ENCODE data around the gene KHDRBS1.
A peak's percentile ranks its signal among the peaks of the same experiment; 100 is the strongest.

KHDRBS1 gene

DNA sequence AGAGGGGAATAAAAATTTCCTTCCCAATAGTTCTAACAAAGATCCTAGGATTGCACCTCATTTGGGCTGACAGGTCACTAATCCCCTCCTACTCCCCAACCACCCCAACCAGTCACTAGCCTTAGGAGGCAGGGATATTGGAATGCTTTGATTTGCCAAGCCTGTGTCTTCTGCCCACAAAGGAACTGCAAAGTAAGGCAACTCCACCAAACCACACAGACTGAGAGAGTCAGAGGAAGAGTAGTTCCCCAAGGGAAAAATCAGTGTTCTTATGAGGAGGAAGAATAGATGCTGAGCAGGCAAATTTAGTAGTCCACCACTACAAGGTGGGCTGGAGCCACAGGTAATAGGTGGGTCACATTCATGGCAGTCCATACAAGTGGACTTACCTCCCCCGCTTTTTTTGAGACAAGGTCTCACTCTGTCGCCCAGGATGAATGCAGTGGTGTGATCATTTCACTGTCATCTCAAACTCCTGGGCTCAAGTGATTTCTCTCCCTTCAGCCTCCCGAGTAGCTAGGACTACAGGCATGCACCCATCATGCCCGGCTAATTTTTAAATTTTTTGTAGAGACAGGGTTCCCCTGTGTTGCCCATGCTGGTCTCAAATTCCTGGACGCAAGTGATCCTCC is 55.4 kb downstream of the KHDRBS1 start:
- H2AFZ ChIP-seq (ENCODE audit: low read length): no peak overlapping the region
- TF ChIP-seq EZH2phosphoT487 (IDR thresholded peaks at IDR 0.05; ENCODE audit: low read length) (no peak), EZH2 (optimal IDR thresholded peaks at IDR 0.05; ENCODE audit: low read depth, low read length) (no peak)
- no peaks in the 10 kb centered on the region for H3K9me2 ChIP-seq (replicated peaks; ENCODE audit: insufficient read depth, low read length)
- peaks cover 21% of the 10 kb centered on the region for H3K4me1 ChIP-seq (ENCODE audit: low read length)
- no peaks in the 10 kb centered on the region for H3K9me3 ChIP-seq (replicated peaks; ENCODE audit: insufficient read depth, low read length)
- H3F3A ChIP-seq (ENCODE audit: insufficient read depth, low read length): peaks cover 19% of the 10 kb centered on the region
- H3K79me2 ChIP-seq (ENCODE audit: low read length): peaks cover 10% of the 10 kb centered on the region
- H4K20me1 ChIP-seq (ENCODE audit: insufficient read depth, low read length): no peaks in the 10 kb centered on the region
- no peaks in the 10 kb centered on the region for H3K36me3 ChIP-seq (replicated peaks; ENCODE audit: insufficient read depth, low read length)
- no peak overlapping the region for H3K4me2 ChIP-seq (ENCODE audit: low read depth, low read length)
- DNase-seq: no peak
- no peak overlapping the region for H3K9ac ChIP-seq (ENCODE audit: low read length)
- no peak overlapping the region for H3K27ac ChIP-seq (ENCODE audit: low read length)
- H3K4me3 ChIP-seq (ENCODE audit: low read length): no peak overlapping the region
- H3K27me3 ChIP-seq (replicated peaks; ENCODE audit: insufficient read depth, low read length): no peaks in the 10 kb centered on the region

DNA sequence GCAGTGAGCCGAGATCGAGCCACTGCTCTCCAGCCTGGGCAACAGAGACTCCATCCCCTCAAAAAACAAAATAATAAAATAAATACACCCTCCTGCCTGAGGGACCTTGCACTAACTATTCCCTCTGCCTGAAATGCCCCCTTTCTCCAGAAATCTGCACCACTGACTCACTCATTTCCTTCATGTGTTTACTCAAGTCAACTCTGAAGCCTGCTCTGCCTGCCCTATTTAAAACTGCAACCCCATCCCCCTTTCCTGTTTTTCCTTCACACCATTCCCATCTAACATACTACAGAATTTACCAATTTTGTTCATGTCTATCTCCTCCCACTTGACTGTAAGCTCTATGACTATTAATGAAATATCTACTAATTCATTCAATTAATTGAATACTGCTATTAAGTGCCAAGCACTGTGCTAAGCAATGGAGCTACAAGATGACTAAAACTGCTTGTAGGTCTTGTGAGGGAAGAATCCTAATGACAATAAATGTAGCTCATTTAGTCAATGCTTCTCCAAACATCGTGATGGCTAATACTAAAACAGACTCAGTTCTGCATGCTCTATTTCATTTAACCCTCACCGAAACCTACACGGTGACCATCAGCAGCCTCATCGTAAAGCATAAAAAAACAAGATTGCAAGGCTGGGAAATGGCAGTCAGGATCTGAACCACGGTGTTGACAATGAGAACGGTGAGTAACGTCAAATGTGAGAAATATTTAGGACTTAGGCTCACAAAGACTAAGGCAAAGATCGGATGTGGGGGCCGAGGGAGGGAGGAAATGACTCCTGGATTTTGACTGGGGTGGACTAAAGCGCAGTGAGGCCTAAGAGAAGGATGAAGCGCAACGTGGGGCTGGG is 58.3 kb downstream of the KHDRBS1 start:
- H4K20me1 ChIP-seq (ENCODE audit: insufficient read depth, low read length): no peaks in the 10 kb centered on the region
- no peaks in the 10 kb centered on the region for H3K9me2 ChIP-seq (replicated peaks; ENCODE audit: insufficient read depth, low read length)
- H3K4me1 ChIP-seq (ENCODE audit: low read length): peaks cover 12% of the 10 kb centered on the region
- no peaks in the 10 kb centered on the region for H3K9me3 ChIP-seq (replicated peaks; ENCODE audit: insufficient read depth, low read length)
- no peaks in the 10 kb centered on the region; the same call in 1 of the 2 replicates for H3K36me3 ChIP-seq (replicated peaks; ENCODE audit: insufficient read depth, low read length)
- peak overlapping the region; percentile 81; the same call in 1 of the 2 replicates for H3K27ac ChIP-seq (ENCODE audit: low read length)
- peak overlapping the region; percentile 83 for H2AFZ ChIP-seq (ENCODE audit: low read length)
- DNase-seq: no peak
- H3K4me2 ChIP-seq (ENCODE audit: low read depth, low read length): peak overlapping the region; percentile 79
- H3F3A ChIP-seq (ENCODE audit: insufficient read depth, low read length): peaks cover 10% of the 10 kb centered on the region; the same call in 1 of the 2 replicates
- H3K4me3 ChIP-seq (ENCODE audit: low read length): peak overlapping the region; percentile 87
- H3K9ac ChIP-seq (ENCODE audit: low read length): peak overlapping the region; percentile 82
- TF ChIP-seq EZH2 (optimal IDR thresholded peaks at IDR 0.05; ENCODE audit: low read depth, low read length): no peak
- TF ChIP-seq EZH2phosphoT487 (IDR thresholded peaks at IDR 0.05; ENCODE audit: low read length): no peak
- TF ChIP-seq, protein P1, sequence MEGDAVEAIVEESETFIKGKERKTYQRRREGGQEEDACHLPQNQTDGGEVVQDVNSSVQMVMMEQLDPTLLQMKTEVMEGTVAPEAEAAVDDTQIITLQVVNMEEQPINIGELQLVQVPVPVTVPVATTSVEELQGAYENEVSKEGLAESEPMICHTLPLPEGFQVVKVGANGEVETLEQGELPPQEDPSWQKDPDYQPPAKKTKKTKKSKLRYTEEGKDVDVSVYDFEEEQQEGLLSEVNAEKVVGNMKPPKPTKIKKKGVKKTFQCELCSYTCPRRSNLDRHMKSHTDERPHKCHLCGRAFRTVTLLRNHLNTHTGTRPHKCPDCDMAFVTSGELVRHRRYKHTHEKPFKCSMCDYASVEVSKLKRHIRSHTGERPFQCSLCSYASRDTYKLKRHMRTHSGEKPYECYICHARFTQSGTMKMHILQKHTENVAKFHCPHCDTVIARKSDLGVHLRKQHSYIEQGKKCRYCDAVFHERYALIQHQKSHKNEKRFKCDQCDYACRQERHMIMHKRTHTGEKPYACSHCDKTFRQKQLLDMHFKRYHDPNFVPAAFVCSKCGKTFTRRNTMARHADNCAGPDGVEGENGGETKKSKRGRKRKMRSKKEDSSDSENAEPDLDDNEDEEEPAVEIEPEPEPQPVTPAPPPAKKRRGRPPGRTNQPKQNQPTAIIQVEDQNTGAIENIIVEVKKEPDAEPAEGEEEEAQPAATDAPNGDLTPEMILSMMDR (IDR thresholded peaks at IDR 0.05; ENCODE audit: low read length): no peak
- H3K27me3 ChIP-seq (replicated peaks; ENCODE audit: insufficient read depth, low read length): no peaks in the 10 kb centered on the region
- peaks cover 29% of the 10 kb centered on the region for H3K79me2 ChIP-seq (ENCODE audit: low read length)

DNA sequence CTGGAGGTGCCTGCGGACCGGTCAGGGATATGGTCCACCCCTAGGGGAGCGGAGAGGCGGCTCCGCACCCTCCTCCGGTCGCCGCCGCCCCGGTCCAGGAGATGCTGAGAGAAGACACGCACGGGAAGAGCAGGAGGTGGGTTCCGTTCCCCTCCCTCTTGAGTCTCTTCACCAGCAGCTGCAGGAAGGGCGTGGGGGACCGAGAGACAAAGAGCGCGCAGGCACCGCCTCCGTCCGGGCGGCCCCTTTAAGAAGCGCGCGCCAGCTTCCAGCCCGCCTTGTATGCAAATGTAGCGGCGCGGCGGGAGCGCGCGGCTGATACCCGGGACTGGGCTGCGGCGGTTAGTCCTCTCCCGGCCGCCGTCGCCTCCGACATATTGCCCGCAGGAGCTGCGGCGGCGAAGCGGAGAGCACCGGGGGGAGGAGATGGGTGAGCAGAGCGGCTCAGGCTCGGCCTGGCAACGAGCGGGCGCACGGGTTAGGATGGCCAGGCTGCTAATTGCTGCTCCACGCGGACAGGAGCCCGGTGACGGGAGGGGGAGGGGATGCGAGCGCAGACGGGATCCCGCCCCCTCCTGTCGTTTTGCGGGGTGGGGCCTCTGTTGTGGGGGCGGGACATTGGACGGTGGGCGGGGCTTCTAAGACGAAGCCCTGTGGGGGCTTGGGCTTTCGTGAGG is 59.1 kb downstream of the KHDRBS1 start, which contains the start of gene TMEM39B:
TMEM39B (plus strand) TSS at position 318 of the 677 bp plus-strand sequence; CDS start at position 427, 109 bp downstream.
- no peaks in the 10 kb centered on the region for H3K9me2 ChIP-seq (replicated peaks; ENCODE audit: insufficient read depth, low read length)
- peaks cover 29% of the 10 kb centered on the region for H3K79me2 ChIP-seq (ENCODE audit: low read length)
- peak; percentile 96 for DNase-seq
- H3K9me3 ChIP-seq (replicated peaks; ENCODE audit: insufficient read depth, low read length): no peaks in the 10 kb centered on the region
- H3K36me3 ChIP-seq (replicated peaks; ENCODE audit: insufficient read depth, low read length): no peaks in the 10 kb centered on the region; the same call in 1 of the 2 replicates
- TF ChIP-seq, protein P1 (IDR thresholded peaks at IDR 0.05; ENCODE audit: low read length): no peak
- peak within 1 kb of the TSS; percentile 87 for H3K4me3 ChIP-seq (ENCODE audit: low read length)
- H3K27me3 ChIP-seq (replicated peaks; ENCODE audit: insufficient read depth, low read length): no peaks in the 10 kb centered on the region
- H2AFZ ChIP-seq (ENCODE audit: low read length): peak within 1 kb of the TSS; percentile 83
- no peaks in the 10 kb centered on the region for H4K20me1 ChIP-seq (ENCODE audit: insufficient read depth, low read length)
- peaks cover 9% of the 10 kb centered on the region for H3K4me1 ChIP-seq (ENCODE audit: low read length)
- H3F3A ChIP-seq (ENCODE audit: insufficient read depth, low read length): peaks cover 10% of the 10 kb centered on the region; the same call in 1 of the 2 replicates
- peak within 1 kb of the TSS; percentile 82 for H3K9ac ChIP-seq (ENCODE audit: low read length)
- H3K4me2 ChIP-seq (ENCODE audit: low read depth, low read length): peak within 1 kb of the TSS; percentile 79
- peak within 1 kb of the TSS; percentile 81 for H3K27ac ChIP-seq (ENCODE audit: low read length)

All from MM.1S (cell line).